Measurements from ENCODE around the gene DNAJC30. TPM values are rescaled to one million over a fixed set of nuclear protein-coding genes. Genes with fewer than 3 reads are reported as not detected.
"Not testable (repeated sequence)": the region's sequence is repeated elsewhere in the genome, so short reads cannot be mapped to it uniquely, and the experiment has no call there.

The DNAJC30 gene
- total RNA-seq, 2 experiments from 2014 or later, result 10.0 to 10.7 TPM

- POLR2A ChIA-PET, result interaction anchor here (0.9 to 1.5 kb wide), 4 partner anchors 12 to 35 kb away, joined by 4 to 7 read pairs (median 6); partner anchors contain the start of genes ABHD11, BUD23 and DNAJC30
- peaks cover 28% of the 10 kb centered on the region for H3K4me1 Mint-ChIP-seq
Measured at GRCh38 chr7:73718438-73718881, 35.2 kb upstream of the DNAJC30 start.

GRCh38 chr7:73717991-73718405, 34.7 kb upstream of the DNAJC30 start:
- Mint-ChIP-seq H3K27ac (peak overlapping the region; percentile 78), H3K4me1 (peaks cover 32% of the 10 kb centered on the region), H3K4me3 (peak overlapping the region; percentile 86), H3K36me3 (no peaks in the 10 kb centered on the region), H3K27me3 (peaks cover 33% of the 10 kb centered on the region), H3K9me3 (no peaks in the 10 kb centered on the region)
- peak; percentile 70 for ATAC-seq (ENCODE audit: low read depth)
- POLR2A ChIA-PET, result interaction anchor here (0.9 to 1.5 kb wide), 4 partner anchors 12 to 34 kb away, joined by 4 to 7 read pairs (median 6); partner anchors contain the start of genes ABHD11, BUD23 and DNAJC30
- DNase-seq, result peak; percentile 75

More at GRCh38 chr7:73718438-73718881, 35.2 kb upstream of the DNAJC30 start:
- Mint-ChIP-seq H3K36me3 (no peaks in the 10 kb centered on the region), H3K27me3 (peaks cover 32% of the 10 kb centered on the region), H3K4me3 (peak overlapping the region; percentile 86), H3K9me3 (no peaks in the 10 kb centered on the region), H3K27ac (peak overlapping the region; percentile 21)
- DNase-seq (no peak), ATAC-seq (ENCODE audit: low read depth) (peak; percentile 2)

GRCh38 chr7:73717025-73717807, 34.0 kb upstream of the DNAJC30 start:
- peaks cover 32% of the 10 kb centered on the region for H3K27me3 Mint-ChIP-seq
- no peaks in the 10 kb centered on the region for H3K9me3 Mint-ChIP-seq
- H3K4me1 Mint-ChIP-seq, result peaks cover 37% of the 10 kb centered on the region
- peak overlapping the region; percentile 78 for H3K27ac Mint-ChIP-seq
- H3K4me3 Mint-ChIP-seq, result peak overlapping the region; percentile 86
- no peaks in the 10 kb centered on the region for H3K36me3 Mint-ChIP-seq
- POLR2A ChIA-PET, result interaction anchor here (1.0 to 1.5 kb wide), 3 partner anchors 11 to 33 kb away, joined by 4 to 7 read pairs (median 7); partner anchors contain the start of genes ABHD11, BUD23 and DNAJC30
- peak; percentile 7 for ATAC-seq (ENCODE audit: low read depth)
- DNase-seq, result no peak

- peaks cover 37% of the 10 kb centered on the region for H3K4me1 Mint-ChIP-seq
- no peak overlapping the region for H3K27ac Mint-ChIP-seq
- no peak for ATAC-seq (ENCODE audit: low read depth)
- no peak overlapping the region for H3K4me3 Mint-ChIP-seq
- POLR2A ChIA-PET, result interaction anchor here (0.6 kb wide), 1 partner anchor 23 kb away, joined by 3 read pairs; no protein-coding TSS in a partner anchor
- H3K9me3 Mint-ChIP-seq, result no peaks in the 10 kb centered on the region
- peaks cover 25% of the 10 kb centered on the region for H3K27me3 Mint-ChIP-seq
- H3K36me3 Mint-ChIP-seq, result no peaks in the 10 kb centered on the region
- DNase-seq, result no peak
Measured at GRCh38 chr7:73716318-73716890, 33.2 kb upstream of the DNAJC30 start.

- Mint-ChIP-seq H3K36me3 (no peaks in the 10 kb centered on the region), H3K4me3 (no peak overlapping the region), H3K4me1 (peaks cover 37% of the 10 kb centered on the region), H3K27ac (no peak overlapping the region), H3K9me3 (no peaks in the 10 kb centered on the region), H3K27me3 (peaks cover 20% of the 10 kb centered on the region)
- POLR2A ChIA-PET, result interaction anchor here (0.6 kb wide), 1 partner anchor 24 kb away, joined by 3 read pairs; no protein-coding TSS in a partner anchor
- no peak for DNase-seq
- no peak for ATAC-seq (ENCODE audit: low read depth)
Measured at GRCh38 chr7:73715648-73716317, 32.5 kb upstream of the DNAJC30 start.

GRCh38 chr7:73713319-73713718, 30.1 kb upstream of the DNAJC30 start:
- DNase-seq; POLR2A ChIA-PET; H3K9me3 Mint-ChIP-seq; ATAC-seq (ENCODE audit: low read depth); H3K27ac Mint-ChIP-seq; H3K4me3 Mint-ChIP-seq; H3K36me3 Mint-ChIP-seq: not testable (repeated sequence)
- Mint-ChIP-seq H3K27me3 (peaks cover 12% of the 10 kb centered on the region), H3K4me1 (peaks cover 30% of the 10 kb centered on the region)

GRCh38 chr7:73712773-73713172, 29.5 kb upstream of the DNAJC30 start:
- no peak for DNase-seq
- Mint-ChIP-seq H3K4me1 (peaks cover 24% of the 10 kb centered on the region), H3K4me3 (no peak overlapping the region), H3K27me3 (peaks cover 12% of the 10 kb centered on the region), H3K36me3 (no peaks in the 10 kb centered on the region), H3K9me3 (no peaks in the 10 kb centered on the region), H3K27ac (no peak overlapping the region)
- POLR2A ChIA-PET, result no interaction called here
- ATAC-seq (ENCODE audit: low read depth), result no peak

- no peak overlapping the region for H3K27ac Mint-ChIP-seq
- H3K4me3 Mint-ChIP-seq, result no peak overlapping the region
- no peaks in the 10 kb centered on the region for H3K9me3 Mint-ChIP-seq
- peaks cover 5% of the 10 kb centered on the region for H3K27me3 Mint-ChIP-seq
- POLR2A ChIA-PET, result no interaction called here
- DNase-seq (no peak), ATAC-seq (ENCODE audit: low read depth) (no peak)
- peaks cover 13% of the 10 kb centered on the region for H3K4me1 Mint-ChIP-seq
- H3K36me3 Mint-ChIP-seq, result no peaks in the 10 kb centered on the region
Measured at GRCh38 chr7:73708961-73709549, 25.8 kb upstream of the DNAJC30 start.

GRCh38 chr7:73707045-73707631, 23.9 kb upstream of the DNAJC30 start:
- POLR2A ChIA-PET, result interaction anchor here (0.6 to 1.7 kb wide), 3 partner anchors 11 to 103 kb away, joined by 4 to 6 read pairs (median 6); no protein-coding TSS in a partner anchor
- H3K36me3 Mint-ChIP-seq, result peaks cover 2% of the 10 kb centered on the region
- H3K4me1 Mint-ChIP-seq, result peaks cover 7% of the 10 kb centered on the region
- ATAC-seq (ENCODE audit: low read depth) (no peak), DNase-seq (no peak)
- no peak overlapping the region for H3K4me3 Mint-ChIP-seq
- H3K9me3 Mint-ChIP-seq, result no peaks in the 10 kb centered on the region
- H3K27ac Mint-ChIP-seq, result no peak overlapping the region
- H3K27me3 Mint-ChIP-seq, result no peaks in the 10 kb centered on the region

GRCh38 chr7:73706126-73707044, 23.1 kb upstream of the DNAJC30 start:
- no peak for DNase-seq
- no peak overlapping the region for H3K27ac Mint-ChIP-seq

GRCh38 chr7:73705551-73705920, 22.3 kb upstream of the DNAJC30 start:
- H3K4me3 Mint-ChIP-seq, result no peak overlapping the region
- H3K4me1 Mint-ChIP-seq, result peaks cover 4% of the 10 kb centered on the region
- ATAC-seq (ENCODE audit: low read depth) (no peak), DNase-seq (no peak)
- POLR2A ChIA-PET, result interaction anchor here (1.7 kb wide), 1 partner anchor 12 kb away, joined by 4 read pairs; no protein-coding TSS in a partner anchor
- peaks cover 6% of the 10 kb centered on the region for H3K36me3 Mint-ChIP-seq
- no peaks in the 10 kb centered on the region for H3K9me3 Mint-ChIP-seq
- H3K27me3 Mint-ChIP-seq, result no peaks in the 10 kb centered on the region
- H3K27ac Mint-ChIP-seq, result no peak overlapping the region

More at GRCh38 chr7:73706126-73707044, 23.1 kb upstream of the DNAJC30 start:
- Mint-ChIP-seq H3K9me3 (no peaks in the 10 kb centered on the region), H3K27me3 (no peaks in the 10 kb centered on the region), H3K36me3 (peaks cover 6% of the 10 kb centered on the region), H3K4me1 (peaks cover 7% of the 10 kb centered on the region), H3K4me3 (no peak overlapping the region)
- ATAC-seq (ENCODE audit: low read depth), result no peak
- POLR2A ChIA-PET, result interaction anchor here (0.6 to 1.7 kb wide), 3 partner anchors 11 to 102 kb away, joined by 4 to 6 read pairs (median 6); no protein-coding TSS in a partner anchor

All from activated naive CD8-positive, alpha-beta T cell treated with anti-CD3 and anti-CD28 coated beads, Interleukin-2, amount 10 ng/mL, durations not matched to agents 7 days and 5 days (primary cell).